Stimulated activated CD4-positive, alpha-beta T cell treated with anti-CD3 and anti-CD28 coated beads, Interleukin-1b, Interleukin-23, amount 100 ng/mL, for 24 hours (primary cell): ENCODE measurements around the gene DNAJC16.

Experiments
- DNase-seq, 4 experiments: peaks; one replicate each; pipeline ENCODE4 v3.0.0-alpha.2; 2020; ENCODE audit warnings: low read depth in 4 of 4, low spot score in 1 of 4

DNAJC16 gene

DNA sequence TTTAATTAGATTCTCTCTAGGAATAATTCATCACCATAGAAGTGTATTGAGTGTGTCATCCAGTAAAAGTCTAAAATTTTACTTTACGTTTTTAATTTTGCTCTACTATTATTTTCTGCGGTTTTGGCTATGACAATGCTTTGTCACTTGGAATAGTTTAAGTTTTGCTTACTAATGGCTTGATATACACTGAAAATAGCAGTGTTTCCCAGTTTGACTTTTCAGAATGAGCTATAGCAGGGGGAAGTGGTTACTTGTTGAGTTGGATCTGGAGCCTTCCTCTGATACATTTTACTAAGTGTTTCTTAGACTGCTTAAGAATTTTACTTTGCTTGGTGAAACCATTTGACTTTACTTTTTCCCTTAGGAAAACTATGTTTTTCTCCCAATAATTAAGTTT, 5.0 kb downstream of the DNAJC16 start:
- DNase-seq: no peak

DNA sequence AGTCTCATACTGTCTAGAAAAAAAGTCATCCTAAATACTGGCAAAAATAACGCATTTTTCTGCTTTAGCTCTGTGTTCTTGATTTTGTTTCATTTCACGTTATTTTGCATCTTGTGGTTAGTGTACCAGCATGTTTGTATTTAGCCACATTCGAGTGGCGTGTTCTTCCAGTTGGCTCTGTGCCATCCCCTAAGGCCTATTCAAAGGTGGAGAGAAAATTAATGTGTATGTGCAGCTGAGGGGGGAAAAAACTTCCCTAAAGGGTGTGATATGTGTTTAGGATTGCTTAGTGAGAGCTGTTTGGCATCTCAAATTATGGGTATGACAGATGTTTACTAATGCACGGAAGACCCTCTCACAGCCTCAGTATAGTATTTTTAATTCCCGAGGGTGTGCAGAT, 12.1 kb downstream of the DNAJC16 start:
- no peak for DNase-seq

DNA sequence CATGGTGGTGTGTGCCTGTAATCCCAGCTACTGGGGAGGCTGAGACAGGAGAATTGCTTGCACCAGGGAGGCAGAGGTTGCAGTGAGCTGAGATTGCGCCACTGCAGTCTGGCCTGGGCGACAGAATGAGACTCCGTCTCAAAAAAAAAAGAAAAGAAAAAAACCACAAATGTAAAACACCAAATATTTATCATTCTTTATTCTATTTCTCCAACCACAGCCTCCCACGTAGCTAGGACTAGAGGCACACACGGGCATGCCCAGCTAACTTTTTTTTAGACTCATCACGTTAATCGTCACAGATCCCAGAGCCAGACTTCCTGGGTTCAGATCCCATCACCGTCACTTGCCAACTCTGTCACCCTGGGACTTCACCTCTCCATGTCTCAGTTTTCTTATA, 13.5 kb downstream of the DNAJC16 start:
- no peak for DNase-seq

DNA sequence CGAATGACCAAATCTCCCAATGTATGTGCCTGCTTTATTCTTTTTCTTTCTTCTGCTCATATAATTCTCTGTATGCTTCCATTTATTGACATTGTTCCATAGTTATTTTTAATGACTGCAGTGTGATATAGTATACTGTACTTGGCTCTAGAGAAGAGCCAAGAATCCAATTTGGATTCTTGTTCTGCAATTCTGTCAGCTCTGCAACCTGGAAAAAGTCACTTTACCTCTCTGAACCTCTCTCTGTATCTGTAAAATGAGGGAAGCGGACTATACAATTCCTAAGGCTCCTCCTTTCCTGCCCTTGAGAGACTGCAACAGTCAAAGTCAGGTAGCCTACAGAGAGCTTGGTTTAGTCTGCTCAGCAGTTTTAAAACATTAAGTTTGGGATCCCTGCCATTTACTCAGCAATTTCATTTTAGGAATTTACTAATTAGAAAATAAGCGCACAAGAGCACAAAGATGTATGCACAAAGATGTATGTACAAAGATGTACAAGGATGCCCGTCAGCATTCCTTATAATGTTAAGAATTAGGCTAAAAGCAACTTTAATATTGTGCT, 14.7 kb downstream of the DNAJC16 start:
- no peak for DNase-seq

DNA sequence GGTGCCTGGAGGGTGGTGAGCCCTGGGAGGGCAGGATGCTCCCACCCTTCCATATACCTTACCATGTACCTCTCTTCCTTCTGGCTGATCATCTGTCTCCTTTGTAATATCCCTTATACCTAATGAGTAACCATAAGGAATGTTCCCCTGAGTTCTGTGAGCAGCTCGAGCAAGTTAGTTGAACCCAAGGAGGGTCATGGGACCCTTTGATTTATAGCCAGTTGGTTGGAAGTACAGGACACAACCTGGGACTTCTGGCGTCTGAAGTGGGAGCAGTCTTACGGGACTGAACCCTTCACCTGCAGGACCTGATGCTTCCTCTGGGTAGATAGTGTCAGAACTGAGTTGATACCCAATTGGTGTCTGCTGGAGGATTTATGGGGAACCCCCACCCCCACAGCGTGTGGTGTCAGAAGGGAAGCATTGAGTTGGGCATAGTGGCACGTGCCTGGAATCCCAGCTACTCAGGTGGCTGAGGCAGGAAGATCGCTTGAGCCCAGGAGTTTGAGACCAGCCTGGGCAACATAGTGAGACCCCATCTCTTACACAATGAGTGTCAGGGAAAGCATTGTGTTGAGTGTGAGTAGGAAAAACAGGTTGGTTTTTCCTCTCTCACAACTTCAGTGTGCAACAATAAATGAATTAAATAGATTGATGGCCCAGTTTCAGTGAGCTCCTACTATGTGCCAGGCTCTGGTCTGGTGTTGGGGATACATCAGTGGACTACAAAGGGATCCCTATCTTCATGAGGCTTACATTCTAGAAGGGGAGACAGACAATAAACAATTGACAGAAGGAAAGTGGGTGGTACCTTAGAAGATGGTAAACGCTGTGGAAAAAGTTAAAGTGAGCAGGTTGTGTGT, 16.0 kb downstream of the DNAJC16 start:
- no peak for DNase-seq

DNA sequence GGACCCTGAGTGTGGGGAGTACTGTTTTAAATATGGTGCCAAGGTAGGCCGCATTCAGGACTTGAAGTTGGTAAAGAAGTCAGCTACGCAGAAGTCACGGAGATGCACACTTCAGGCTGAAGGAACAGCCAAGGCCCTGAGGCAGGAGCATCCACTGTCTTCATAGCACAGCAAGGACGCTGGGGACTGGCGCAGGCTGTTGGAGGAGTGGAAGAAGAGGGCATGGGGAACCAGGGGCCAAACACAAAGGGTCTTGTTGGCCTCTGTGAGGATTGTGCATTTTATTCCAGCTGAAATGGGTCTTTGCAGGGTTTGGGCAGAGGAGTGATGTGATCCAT, 16.6 kb downstream of the DNAJC16 start:
- no peak for DNase-seq

DNA sequence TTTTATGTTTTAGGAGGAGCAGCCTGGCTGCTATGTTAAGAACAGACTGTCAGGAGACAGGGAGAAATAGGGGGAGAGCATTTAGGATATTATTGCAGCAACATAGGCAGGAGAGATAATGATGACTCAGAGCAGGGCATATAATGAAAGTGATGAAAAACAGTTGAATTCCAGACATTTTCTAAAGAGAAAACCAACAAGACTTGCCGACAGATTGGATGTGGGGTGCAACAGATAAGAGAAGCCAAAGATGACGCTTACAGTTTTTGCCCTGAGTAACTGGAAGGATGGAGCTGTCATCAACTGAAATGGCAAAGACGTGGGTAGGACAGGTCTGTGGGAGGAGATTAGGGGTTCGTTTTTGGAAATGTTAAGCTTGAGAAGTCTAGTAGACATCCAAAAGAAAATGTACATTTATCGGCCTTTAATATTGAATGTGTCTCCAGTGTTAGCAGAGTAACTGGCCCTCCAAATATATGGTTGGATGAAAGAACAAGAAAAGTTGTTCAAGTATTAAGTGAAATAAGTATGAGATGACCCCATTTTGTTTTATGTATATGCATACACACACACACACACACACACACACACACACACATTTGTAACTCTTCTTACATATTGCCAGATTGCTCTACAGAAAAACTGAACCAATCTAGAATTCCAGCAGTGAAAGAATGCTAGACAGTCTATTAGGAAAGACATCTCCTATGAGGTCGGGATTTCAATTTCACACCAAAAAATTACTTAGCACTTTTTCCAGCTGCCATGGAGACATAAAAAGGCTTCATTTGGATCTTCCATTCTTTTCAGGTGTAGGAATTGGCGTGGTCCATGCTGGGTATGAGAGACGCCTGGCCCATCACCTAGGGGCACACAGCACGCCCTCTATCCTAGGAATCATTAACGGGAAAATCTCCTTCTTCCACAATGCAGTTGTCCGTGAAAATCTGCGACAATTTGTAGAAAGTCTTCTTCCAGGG, 17.2 kb downstream of the DNAJC16 start:
- no peak for DNase-seq

DNA sequence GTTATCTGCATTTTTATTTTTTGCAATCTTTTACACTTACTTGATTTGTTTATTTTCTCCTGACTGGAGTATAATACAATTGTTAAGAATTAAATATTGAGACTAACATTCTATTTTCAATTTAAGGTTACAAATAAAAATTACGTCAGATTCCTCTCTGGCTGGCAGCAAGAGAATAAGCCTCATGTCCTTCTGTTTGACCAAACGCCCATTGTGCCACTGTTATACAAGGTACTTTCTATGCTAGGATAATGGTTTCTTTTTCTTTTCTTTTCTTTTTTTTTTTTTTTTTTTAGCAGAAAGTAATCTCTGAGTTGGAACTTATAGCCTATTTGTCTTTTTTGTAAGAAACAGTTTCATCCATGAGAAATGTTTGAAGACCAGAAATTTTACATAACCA, 20.0 kb downstream of the DNAJC16 start:
- no peak for DNase-seq

DNA sequence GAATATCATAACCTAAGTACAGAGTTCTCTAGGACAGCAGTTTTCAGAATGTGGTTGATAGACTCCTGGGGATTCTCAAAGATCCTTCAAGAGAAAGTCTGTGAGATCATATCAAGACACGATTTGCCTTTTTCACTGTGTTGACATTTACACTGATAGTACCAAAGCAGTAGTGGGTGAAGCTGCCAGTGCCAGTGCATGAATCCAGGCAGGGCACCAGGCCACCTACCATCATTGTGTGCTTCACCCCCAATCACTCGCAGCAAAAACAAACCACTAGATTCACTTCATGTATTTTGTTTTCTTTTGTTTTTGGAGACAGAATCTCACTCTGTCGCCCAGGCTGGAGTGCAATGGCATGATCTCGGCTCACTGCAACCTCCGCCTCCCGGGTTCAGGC, 23.9 kb downstream of the DNAJC16 start:
- DNase-seq: no peak

DNA sequence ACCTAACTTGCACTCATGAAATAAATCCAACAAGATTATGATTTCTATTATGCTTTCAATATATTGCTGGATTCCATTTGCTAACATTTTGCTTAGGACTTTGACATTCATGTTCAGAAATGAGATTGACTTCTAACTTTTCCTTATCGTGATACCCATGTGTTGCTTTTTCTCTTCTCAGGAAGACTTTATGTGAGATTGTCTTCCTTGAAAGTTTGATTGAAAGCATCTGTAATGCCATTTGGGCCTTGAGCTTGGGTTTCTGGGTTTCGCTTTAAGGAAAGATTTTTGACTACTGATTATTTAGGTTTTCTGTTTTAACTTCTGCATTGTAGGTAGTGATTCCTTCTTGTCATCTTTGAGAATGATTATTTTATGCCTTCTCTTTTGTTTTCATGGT, 30.4 kb downstream of the DNAJC16 start:
- no peak for DNase-seq

DNA sequence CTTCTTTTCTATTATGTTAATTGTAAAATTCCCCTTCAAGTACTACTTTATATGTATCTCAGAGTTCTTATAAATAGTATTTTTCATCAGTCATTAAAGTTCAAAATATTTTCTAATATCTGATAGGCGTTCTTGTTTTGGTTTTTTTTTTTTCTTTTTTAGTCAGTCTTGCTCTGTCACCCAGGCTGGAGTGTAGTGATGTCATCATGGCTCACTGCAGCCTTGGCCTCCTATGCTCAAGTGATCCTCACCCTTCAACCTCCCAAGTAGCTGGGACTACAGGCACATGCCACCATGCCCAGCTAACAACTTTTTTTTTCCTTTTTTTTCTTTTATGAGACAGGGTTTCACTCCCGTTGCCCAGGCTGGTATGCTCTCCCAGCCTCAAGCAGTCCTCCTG, 30.9 kb downstream of the DNAJC16 start:
- DNase-seq: no peak

DNA sequence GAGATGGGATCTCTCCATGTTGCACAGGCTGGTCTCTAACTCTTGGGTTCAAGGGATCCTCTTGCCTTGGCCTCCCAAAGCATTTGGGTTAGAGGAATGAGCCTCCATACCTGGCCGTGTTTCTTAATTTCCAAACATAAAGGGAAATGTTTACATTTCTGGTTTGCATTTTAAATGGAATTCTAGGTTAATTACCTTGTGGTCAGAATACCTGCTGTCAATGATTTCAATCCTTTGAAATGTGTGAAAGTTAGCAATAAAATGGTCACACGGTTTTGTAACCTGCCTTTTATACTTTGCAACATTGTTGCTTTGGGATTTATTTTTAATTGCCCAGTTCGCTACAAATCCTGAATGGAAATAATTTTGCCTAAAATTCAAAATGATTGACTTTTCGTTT, 31.9 kb downstream of the DNAJC16 start:
- no peak for DNase-seq

DNA sequence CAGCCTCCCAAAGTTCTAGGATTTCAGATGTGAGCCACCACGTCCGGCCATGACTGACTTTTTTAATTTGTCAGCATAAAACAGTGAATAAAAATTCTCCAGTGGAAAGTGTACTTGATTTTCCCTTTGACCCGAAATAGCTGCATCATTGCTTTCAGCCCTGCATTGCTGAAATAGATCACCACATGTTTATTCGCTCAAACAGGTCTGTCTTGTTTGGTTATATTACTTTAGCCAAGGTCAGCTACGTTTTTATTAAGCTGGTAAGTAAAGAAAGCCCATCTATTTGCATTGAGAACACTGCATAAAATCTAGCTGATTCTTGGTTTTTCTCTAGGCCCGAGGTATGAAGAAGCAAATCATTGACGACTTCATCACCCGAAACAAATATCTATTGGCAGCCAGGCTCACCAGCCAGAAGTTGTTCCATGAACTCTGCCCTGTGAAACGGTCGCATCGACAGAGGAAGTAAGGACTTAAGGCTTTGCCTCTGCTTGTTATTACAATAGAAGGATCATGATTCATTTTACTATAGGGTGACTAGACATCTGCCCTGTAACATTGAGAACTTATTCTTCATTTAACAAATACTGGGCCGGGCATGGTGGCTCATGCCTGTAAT, 32.7 kb downstream of the DNAJC16 start:
- DNase-seq: no peak

DNA sequence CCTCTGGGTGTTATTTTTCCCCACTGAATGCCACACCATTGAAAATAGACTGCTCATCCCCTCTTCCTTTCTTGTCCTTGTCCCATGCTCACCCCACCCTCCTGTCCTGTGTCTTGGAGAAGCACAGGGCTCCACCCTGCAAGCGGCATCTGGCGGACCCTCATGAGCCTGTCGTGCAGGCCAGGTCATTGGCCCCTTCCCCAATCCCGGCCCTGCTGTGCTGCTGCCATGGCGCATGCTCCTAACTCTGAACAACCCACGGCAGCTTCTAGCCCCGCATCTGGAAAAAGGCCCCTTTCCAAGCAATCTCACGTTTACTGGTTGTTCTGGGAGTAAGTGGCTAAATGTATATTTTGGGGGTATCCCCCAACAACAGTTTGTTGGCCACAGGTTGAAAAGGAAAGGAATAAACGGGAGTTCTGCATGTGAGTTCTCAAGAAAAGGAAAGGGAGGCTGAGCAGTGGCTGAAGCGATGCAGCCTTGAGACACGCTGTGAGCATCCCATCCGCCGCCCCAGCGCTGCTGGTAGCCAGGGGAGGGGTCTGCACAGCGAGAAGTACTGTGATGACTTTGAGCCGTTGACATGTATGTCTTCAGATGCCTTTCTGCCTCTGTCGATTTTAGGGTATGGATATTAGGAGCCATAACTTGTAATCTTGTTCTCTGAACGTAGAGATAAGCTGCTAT, 41.9 kb downstream of the DNAJC16 start:
- no peak for DNase-seq

DNA sequence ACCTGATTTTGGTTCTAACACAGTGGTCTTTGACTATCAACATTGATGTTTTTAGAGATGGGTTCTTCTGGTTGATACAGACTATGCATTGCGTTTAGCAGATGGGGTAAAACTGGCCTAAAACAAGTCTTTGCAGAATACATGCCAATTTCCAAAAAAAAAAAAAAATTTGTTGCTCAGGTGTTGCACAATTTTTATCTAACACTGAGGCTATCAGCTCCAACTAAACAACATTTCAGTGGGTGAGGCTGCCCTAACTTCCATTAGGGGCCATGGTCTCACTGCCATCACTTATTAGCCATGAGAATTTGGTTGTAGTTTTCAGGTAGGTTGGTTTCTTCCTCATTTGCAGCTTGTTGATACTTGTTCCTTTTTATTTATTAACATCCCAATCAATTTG, 44.2 kb downstream of the DNAJC16 start:
- DNase-seq: no peak

DNA sequence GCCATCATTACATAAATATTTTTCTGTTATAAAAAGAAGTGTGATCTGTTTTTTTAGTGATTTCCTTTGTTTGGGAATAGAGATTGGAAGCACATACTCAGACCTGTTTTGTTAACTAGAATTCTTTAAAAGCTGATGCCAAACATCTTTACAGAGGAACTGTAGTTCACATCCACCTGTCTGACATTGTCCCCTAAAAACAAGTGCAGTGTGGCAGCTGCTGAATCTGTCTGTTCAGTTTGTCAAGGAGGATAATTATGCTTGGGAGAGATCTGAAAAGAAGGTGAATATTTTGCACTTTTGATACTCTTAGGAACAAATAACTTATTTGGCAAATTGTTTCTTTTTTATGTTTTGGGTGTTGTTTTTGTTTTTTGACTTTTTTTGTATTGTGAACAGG, 44.6 kb downstream of the DNAJC16 start:
- DNase-seq: no peak

DNA sequence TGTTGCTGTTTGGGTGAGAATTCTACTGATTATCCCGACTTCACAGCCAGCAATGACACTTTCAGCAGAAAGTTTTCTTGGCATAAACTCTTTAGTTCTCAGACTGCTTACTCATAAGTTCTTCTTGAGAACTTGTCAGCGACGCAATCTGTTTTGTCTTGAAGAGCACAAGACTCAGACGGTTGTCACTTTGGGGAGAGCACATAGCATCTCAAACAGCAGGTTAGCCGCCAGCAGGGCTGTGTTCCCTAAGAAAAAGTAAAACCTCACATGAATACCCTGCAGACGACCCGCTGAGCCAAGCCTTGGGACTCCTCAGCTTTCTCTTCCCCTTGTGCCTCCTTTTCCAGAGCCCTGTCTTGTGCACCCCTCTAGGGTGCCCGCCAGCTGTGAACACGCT, 46.8 kb downstream of the DNAJC16 start:
- DNase-seq: no peak

DNA sequence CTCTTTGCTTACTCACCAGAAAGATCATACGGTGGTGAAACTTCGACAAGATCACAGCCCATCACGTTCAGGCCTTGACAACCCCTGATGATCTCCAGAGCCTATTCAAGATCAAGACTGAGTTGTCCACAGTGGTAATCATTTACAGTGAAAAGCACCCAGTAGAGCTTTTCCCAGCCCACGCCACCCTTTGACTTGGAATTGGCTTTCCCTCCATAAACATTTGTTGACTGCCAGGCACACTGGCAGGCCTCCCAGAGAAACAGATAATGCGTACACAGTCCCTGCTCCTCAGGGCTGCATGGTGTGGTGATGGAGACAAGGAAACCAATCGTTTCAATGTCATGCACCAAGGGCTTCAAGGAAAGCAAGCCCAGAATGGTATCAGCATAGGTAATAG, 48.1 kb downstream of the DNAJC16 start:
- no peak for DNase-seq

DNA sequence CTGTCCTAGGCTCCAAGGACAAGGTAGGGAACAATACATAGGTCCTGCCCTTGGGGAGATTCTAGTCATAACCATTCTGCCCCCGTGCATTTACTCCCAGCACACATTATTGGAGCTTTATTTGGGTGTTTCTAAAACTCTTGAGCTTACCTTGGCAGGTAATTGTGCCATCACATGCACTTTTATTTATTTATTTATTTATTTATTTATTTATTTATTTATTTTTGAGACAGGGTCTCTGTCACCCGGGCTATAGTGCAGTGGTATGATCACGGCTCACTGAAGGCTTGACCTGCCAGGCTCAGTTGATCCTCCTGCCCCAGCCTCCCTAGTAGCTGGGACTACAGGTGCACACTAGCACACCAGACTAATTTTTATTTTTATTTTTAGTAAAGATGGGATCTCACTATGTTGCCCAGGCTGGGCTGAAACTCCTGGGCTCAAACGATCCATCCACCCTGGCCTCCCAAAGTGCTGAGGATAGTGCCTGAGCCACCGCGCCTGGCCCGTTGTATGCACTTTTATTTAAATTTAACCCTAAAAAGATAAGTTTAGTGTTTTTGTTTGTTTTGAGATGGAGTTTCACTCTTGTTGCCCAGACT, 49.0 kb downstream of the DNAJC16 start:
- DNase-seq: no peak

DNA sequence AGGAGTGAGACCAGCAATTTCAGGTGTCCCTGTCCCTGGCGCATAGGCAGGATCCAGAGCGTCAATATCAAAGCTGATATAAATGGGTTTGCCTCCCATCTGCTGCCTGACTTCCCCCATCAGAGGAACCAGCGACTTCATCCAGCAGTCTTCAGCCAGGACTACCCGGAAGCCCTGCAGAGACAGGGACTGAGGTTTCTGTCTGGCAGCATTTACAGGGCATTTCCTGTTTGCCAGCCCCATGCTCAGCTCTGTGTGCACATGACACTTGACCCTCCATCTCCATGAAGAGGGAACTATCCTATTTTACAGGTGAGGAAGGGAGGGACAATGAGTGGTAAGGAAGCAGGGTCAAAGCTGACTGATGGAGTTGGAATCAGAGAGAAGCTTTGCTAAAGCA, 51.0 kb downstream of the DNAJC16 start:
- DNase-seq: no peak
